NCI-H1105 treated with DMSO at 0.1 percent for 48 hours (cell line): ENCODE measurements around the gene NPAT.
A peak's percentile ranks its signal among the peaks of the same experiment; 100 is the strongest.

ENCODE experiments used
- DNase-seq: peaks from one replicate; lab custom pipeline; 2025; lab: John Stamatoyannopoulos, UW

NPAT gene

DNA sequence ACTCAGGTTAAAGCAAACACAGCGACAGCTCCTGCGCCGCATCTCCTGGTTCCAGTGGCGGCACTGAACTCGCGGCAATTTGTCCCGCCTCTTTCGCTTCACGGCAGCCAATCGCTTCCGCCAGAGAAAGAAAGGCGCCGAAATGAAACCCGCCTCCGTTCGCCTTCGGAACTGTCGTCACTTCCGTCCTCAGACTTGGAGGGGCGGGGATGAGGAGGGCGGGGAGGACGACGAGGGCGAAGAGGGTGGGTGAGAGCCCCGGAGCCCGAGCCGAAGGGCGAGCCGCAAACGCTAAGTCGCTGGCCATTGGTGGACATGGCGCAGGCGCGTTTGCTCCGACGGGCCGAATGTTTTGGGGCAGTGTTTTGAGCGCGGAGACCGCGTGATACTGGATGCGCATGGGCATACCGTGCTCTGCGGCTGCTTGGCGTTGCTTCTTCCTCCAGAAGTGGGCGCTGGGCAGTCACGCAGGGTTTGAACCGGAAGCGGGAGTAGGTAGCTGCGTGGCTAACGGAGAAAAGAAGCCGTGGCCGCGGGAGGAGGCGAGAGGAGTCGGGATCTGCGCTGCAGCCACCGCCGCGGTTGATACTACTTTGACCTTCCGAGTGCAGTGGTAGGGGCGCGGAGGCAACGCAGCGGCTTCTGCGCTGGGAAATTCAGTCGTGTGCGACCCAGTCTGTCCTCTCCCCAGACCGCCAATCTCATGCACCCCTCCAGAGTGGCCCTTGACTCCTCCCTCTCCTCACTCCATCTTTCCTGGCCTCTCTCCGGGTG is at the start of gene NPAT, which contains the start of gene ATM:
TSS of gene NPAT (minus strand) at position 65 of the 774 bp plus-strand sequence. CDS start 102 bp downstream, outside the sequence.
TSS of gene ATM (plus strand) at position 494 of the 774 bp plus-strand sequence. CDS start 4,558 bp downstream, outside the sequence.
- DNase-seq = peak; percentile 99

GRCh38 chr11:108269583-108269982 is 47.1 kb upstream of the NPAT start:
- no peak for DNase-seq

DNA sequence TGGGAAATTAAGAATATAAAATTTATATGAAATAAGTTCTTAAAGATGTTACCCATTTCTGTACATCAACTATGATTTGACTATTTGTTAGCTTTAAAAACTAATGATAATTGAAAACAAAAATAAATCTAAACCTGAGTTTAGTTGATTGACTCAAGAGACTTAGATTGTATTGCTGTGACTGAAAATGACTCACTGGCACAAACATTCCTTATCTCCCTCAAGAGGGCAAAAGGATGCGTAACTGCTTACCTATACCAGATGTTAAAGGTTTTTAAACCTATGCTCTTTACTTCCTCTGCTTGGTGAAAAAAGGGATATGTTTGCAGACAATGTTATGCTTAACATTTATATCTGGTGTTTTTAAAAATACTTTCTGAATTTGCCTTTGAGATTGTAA is 30.7 kb upstream of the NPAT start:
- DNase-seq = no peak

DNA sequence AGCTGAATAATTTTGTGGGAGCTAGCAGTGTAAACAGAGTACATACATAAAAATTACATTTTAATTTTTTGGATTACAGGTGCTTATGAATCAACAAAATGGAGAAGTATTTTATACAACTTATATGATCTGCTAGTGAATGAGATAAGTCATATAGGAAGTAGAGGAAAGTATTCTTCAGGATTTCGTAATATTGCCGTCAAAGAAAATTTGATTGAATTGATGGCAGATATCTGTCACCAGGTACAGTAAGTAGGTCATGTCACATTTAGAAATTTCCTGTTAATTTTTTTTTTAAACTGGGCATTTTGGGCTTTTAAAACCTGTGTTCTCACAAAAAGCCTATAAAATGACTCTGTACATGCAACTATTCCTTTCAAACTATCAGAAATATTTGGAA is 24.4 kb upstream of the NPAT start:
- DNase-seq = no peak

DNA sequence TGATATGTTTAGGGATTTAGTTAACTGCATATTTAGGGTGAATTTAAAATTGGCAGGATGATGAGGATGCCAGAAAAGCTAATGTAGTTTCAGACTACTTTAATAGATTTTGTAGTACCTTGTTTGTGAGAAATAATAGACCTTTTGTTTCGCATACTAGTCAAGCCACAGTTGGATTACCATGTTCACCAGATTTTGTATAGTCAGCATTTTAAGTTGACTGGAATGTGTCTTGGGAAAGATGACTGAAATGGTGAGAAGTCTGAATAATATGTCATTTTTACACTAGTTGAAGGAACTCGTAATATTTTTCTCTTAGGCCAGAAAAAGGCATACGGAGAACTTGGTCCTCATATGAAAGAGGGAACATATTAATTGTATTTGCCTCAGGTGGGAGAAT is 23.9 kb upstream of the NPAT start:
- no peak for DNase-seq

DNA sequence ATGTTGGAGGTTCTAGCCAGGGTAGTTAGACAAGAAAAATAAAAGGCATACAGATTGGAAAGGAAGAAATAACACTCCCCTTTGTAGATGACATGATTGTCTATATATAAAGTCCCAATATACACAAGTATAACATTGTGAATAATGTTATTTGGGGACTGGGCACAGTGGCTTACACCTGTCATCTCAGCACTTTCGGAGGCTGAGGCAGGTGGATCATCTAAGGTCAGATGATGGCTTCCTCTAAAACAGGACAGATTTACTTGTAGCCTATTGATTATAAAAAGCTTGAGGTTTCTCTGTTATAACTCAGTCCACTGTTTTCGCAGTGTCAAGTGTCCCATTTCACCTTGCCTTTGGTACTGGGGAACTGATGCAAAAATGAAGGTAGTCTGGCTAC is 20.0 kb upstream of the NPAT start:
- DNase-seq = no peak

GRCh38 chr11:108241330-108242037 is 19.0 kb upstream of the NPAT start:
- DNase-seq = no peak

DNA sequence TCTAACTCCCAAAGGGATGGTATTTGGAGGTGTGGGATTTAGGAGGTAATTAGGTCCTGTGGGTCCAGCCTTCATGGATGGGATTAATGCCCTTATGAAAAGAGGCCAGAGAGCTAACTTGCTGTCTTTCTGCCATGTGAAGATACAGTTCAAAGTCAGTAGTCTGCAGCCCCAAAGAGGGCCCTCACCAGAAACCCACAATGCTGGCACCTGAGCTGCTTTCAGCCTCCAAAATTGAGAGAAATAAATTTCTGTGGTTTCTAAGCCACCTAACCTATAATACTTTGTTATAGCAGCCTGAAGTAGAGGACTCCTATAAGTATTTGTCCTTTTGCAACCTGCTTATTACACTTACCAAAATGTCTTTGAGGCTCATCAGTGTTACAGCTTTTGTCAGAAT is 16.6 kb upstream of the NPAT start:
- no peak for DNase-seq

DNA sequence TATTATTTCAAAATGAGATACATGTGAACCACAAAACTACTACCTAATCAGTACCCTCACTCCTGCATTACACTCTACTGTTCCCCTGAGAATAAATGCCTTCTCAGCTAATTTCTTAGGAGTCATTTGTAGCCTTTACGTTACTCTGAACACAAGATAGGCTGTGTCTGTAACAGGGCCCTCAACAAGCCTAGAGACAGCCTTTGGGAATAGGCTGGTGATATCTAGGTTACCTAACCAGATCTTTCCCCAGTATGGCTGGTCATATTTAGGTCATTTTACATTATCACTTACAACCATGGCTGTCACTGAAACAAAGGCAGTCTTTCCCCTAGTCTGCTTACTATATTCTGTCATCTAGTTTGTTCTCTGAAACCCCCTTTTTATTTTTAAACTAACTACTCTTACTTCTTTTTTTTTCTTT is 14.6 kb upstream of the NPAT start:
- DNase-seq = no peak

GRCh38 chr11:108235633-108236032 is 13.2 kb upstream of the NPAT start:
- DNase-seq = no peak

DNA sequence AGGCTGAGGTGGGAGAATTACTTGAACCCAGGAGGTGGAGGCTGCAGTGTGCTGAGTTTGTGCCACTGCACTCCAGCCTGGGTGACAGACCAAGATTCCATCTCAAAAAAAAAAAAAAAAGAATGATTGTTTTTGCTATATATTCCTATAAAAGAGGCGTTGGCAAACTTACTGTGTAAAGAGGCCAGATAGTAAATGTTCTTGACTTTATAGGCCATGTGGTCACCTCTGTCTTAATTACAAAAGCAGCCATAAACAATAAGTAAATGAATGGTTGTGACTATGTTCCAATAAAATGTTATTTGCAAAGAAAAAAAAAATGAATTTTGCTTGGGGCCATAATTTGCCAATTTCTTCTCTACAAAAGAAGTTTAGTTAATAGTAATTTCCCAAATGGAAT is 12.8 kb upstream of the NPAT start:
- no peak for DNase-seq

- no peak for DNase-seq
Observed at GRCh38 chr11:108233277-108233945, 11.0 kb upstream of the NPAT start.

GRCh38 chr11:108228251-108228650 is 5.8 kb upstream of the NPAT start:
- DNase-seq = no peak

DNA sequence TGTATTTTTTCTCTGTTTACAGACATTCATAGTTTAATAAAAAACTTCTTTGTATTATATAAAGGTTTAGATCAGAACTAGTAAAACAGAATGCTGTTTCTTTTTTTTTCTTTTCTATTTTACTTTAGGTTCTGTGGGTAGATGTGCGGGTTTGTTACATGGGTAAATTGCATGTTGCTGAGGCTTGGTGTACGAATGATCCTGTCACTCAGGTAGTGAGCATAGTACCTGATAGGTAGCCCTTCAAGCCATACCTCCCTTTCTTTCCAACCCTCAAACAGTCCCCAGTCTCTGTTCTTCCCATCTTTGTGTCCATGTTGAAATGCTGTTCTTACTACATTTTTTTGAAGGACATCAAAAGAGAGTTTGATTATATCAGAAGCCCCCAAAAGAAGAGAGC is 3.6 kb upstream of the NPAT start:
- DNase-seq = no peak

- no peak for DNase-seq
Observed at GRCh38 chr11:108224911-108225786, 2.7 kb upstream of the NPAT start.

DNA sequence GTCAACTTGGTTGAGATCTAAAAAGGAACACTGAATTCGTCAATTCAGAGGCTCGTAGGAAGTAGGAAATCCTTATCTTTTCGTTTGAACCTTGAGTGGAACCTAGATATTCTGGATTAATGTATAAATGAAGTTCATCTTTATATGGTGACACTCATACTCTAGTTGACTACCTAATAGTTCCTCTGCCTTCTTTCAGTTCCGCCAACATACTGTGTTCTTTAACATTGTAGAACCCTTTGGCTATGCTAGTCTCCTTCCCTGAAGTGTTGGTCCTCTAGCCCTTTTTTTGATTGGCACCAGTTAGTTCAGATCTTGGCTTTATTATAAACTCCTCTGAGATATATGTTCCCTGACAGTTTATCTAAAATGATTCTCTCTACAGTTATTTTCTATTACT is 1.9 kb upstream of the NPAT start:
- DNase-seq = no peak

DNA sequence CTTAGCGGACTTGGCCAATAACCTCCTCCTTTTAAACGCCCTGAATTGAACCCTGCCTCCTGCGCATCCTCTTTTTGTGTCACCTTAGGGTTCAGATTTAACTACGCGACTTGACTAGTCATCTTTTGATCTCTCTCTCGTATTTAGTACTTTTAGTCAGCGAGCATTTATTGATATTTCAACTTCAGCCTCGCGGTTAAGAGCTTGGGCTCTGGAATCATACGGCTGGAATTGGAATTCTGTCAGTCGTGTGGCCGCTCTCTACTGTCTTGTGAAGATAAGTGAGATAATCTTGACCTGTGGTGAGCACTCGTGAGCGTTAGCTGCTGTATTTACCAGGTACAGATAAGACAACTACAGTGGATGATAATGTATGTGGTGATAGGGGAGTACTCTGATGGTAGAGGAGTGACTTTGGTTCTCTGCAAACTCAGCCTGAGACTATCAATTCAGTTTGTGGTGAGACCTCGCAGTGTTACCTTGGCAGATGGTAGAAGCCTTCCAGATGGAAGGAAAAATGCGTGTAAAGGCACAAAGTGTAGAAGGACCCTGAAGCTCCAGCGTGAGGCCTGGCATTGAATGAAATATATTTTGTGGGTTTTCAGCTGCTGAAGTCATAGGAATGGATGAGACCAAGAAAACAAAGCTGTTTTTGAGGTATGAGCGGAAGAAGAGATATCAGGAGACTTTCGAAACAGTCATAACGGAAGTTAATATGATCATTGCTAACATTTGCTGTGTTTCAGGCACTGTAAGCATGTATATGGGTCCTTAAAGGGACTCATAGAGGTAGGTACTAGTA is 1.1 kb upstream of the NPAT start:
- peak; percentile 19 for DNase-seq

- peak; percentile 63 for DNase-seq
Observed at GRCh38 chr11:108221911-108222573, 396 bp downstream of the NPAT start.

- DNase-seq = no peak
Observed at GRCh38 chr11:108221371-108221770, 1.1 kb downstream of the NPAT start.

GRCh38 chr11:108220721-108221336 is 1.6 kb downstream of the NPAT start:
- DNase-seq = no peak
